A549 (cell line): Measurements from ENCODE around the gene YIPF5. TPM values are rescaled to one million over a fixed set of nuclear protein-coding genes. Genes with fewer than 3 reads are reported as not detected.

Experiments
- ATAC-seq, 2 experiments: fragments of 200-7000 bp in 1 of 2; fragments of >200 bp in 1 of 2; cut with Nextera tagmentation in 1 of 2; cut with Tn5 transposase in 1 of 2; 3 replicates each; pipeline versions ENCODE4 v1.8.0 to v1.9.1; 2018 to 2020; ENCODE audit warnings: mild to moderate bottlenecking in 1 of 2, moderate library complexity in 1 of 2
- CTCF ChIA-PET: fragments of 300-600 bp; sonication (Branson Sonifier 250); formaldehyde crosslinking; extraction: SDS; loops from one replicate; lab custom pipeline; 2021; ENCODE audit warnings: antibody characterized with exemption, inconsistent platforms; lab: Yijun Ruan, JAX
- POLR2A ChIA-PET: fragments of 350-600 bp; formaldehyde crosslinking; extraction: SDS; loops from one replicate; lab custom pipeline; 2021; ENCODE audit warnings: antibody characterized with exemption, inconsistent platforms; lab: Yijun Ruan, JAX
- DNase-seq, 2 experiments: peaks; one replicate each; pipeline versions ENCODE4 v3.0.0 to v3.0.0-alpha.2; 2011 to 2016; ENCODE audit warnings: low read depth in 1 of 2, low spot score in 1 of 2
- FAIRE-seq: peaks from 2 replicates; lab custom pipeline; 2011; peaks lifted over from hg19 to GRCh38; lab: Jason Lieb, UNC
- H3K27ac ChIP-seq, 2 experiments: fragments of >200 bp; sonication (Bioruptor Twin); formaldehyde crosslinking; 3 replicates each; pipeline ENCODE4 v1.5.1; 2016 to 2017
- H3K4me1 ChIP-seq: fragments of >200 bp; sonication (Bioruptor Twin); formaldehyde crosslinking; 3 replicates; pipeline ENCODE4 v1.6.1; 2016
- H3K4me2 ChIP-seq: fragments of >200 bp; sonication (Bioruptor Twin); formaldehyde crosslinking; 3 replicates; pipeline ENCODE4 v1.6.1; 2016
- H3K4me3 ChIP-seq: fragments of >200 bp; sonication (Bioruptor Twin); formaldehyde crosslinking; 3 replicates; pipeline ENCODE4 v1.5.1; 2016
- H3K9me3 ChIP-seq: fragments of >200 bp; sonication (Bioruptor Twin); formaldehyde crosslinking; 3 replicates; pipeline ENCODE4 v1.6.1; 2016
- ATOH8 ChIP-seq: fragments of 250-450 bp; sonication (Bioruptor Pico); IDR thresholded peaks from 2 replicates; pipeline ENCODE4 v1.5.0; 2020; ENCODE audit warnings: low read depth, mild to moderate bottlenecking, moderate library complexity
- BCL3 ChIP-seq: fragments of >200 bp; sonication (Bioruptor Twin); formaldehyde crosslinking; IDR thresholded peaks from 3 replicates; pipeline ENCODE4 v1.6.1; 2016
- CBX8 ChIP-seq: fragments of 200-600 bp; sonication (generic); IDR thresholded peaks from 2 replicates; pipeline ENCODE4 v1.6.1; 2016
- CEBPB ChIP-seq, 2 experiments: fragments of >200 bp in 1 of 2; sonication (Bioruptor Twin) in 1 of 2; formaldehyde crosslinking in 1 of 2; IDR thresholded peaks; 2 replicates each; pipeline ENCODE4 v1.6.1; 2012 to 2016
- EP300 ChIP-seq, 2 experiments: fragments of >200 bp; sonication (Bioruptor Twin); formaldehyde crosslinking; IDR thresholded peaks; 2 replicates in 1 of 2; 3 replicates in 1 of 2; pipeline ENCODE4 v1.6.1; 2016 to 2017
- FOSB ChIP-seq: fragments of 250-450 bp; sonication (Bioruptor Pico); IDR thresholded peaks from 2 replicates; pipeline ENCODE4 v1.5.0; 2020; ENCODE audit warnings: mild to moderate bottlenecking, moderate library complexity
- FOXS1 ChIP-seq: fragments of 250-450 bp; sonication (Bioruptor Pico); IDR thresholded peaks from 2 replicates; pipeline ENCODE4 v1.5.0; 2020; ENCODE audit warnings: mild to moderate bottlenecking, moderate library complexity
- HDAC2 ChIP-seq: fragments of 200-600 bp; sonication (generic); IDR thresholded peaks from 2 replicates; pipeline ENCODE4 v1.6.1; 2016
- HES2 ChIP-seq: fragments of >200 bp; sonication (Bioruptor Twin); formaldehyde crosslinking; IDR thresholded peaks from 2 replicates; pipeline ENCODE4 v1.6.1; 2016
- HOXB13 ChIP-seq: fragments of 250-450 bp; sonication (Bioruptor Pico); IDR thresholded peaks from 2 replicates; pipeline ENCODE4 v1.5.0; 2020; ENCODE audit warnings: low read depth, mild to moderate bottlenecking, moderate library complexity
- JUN ChIP-seq, 2 experiments: fragments of >200 bp; sonication (Bioruptor Twin); formaldehyde crosslinking; IDR thresholded peaks; 2 replicates in 1 of 2; 3 replicates in 1 of 2; pipeline ENCODE4 v1.6.1; 2016 to 2017
- JUNB ChIP-seq: fragments of >200 bp; sonication (Bioruptor Twin); formaldehyde crosslinking; IDR thresholded peaks from 2 replicates; pipeline ENCODE4 v1.6.1; 2016
- KDM1A ChIP-seq: fragments of 200-600 bp; sonication (generic); IDR thresholded peaks from 2 replicates; pipeline ENCODE4 v1.6.1; 2016; ENCODE audit warnings: low read depth, mild to moderate bottlenecking
- MAFK ChIP-seq: fragments of 450-650 bp; IDR thresholded peaks from 2 replicates; pipeline ENCODE4 v1.6.1; 2014; ENCODE audit not compliant: partially characterized antibody
- MAX ChIP-seq: IDR thresholded peaks from 2 replicates; pipeline ENCODE4 v1.6.1; 2012
- MYC ChIP-seq: IDR thresholded peaks from 2 replicates; pipeline ENCODE4 v1.6.1; 2012; ENCODE audit warnings: mild to moderate bottlenecking, inconsistent platforms, low read length, improper control_type of control experiment, borderline replicate concordance
- NPAS2 ChIP-seq: fragments of 250-450 bp; sonication (Bioruptor Pico); IDR thresholded peaks from 2 replicates; pipeline ENCODE4 v1.8.0; 2022; ENCODE audit warnings: mild to moderate bottlenecking, moderate library complexity, borderline replicate concordance
- PBX3 ChIP-seq: IDR thresholded peaks from 2 replicates; pipeline ENCODE4 v1.6.1; 2012
- POLR2A ChIP-seq: IDR thresholded peaks from 2 replicates; pipeline ENCODE4 v1.6.1; 2012; ENCODE audit warnings: mild to moderate bottlenecking, low read length
- RAD21 ChIP-seq, 2 experiments: fragments of >200 bp in 1 of 2; sonication (Bioruptor Twin) in 1 of 2; formaldehyde crosslinking in 1 of 2; IDR thresholded peaks in 1 of 2; conservative IDR thresholded peaks in 1 of 2; 2 replicates in 1 of 2; 3 replicates in 1 of 2; pipeline ENCODE4 v1.6.1; 2012 to 2018; ENCODE audit warnings: inconsistent platforms in 1 of 2
- RARB ChIP-seq: fragments of 250-450 bp; sonication (Bioruptor Pico); IDR thresholded peaks from 2 replicates; pipeline ENCODE4 v1.8.0; 2021; ENCODE audit warnings: mild to moderate bottlenecking, moderate library complexity
- RCOR1 ChIP-seq: fragments of 150-350 bp; IDR thresholded peaks from 2 replicates; pipeline ENCODE4 v1.6.1; 2014; ENCODE audit warnings: antibody characterized with exemption, low read length, low read depth
- RFX5 ChIP-seq: fragments of 450-650 bp; IDR thresholded peaks from 2 replicates; pipeline ENCODE4 v1.7.1; 2014; ENCODE audit warnings: antibody characterized with exemption, mild to moderate bottlenecking, moderate library complexity
- SMC3 ChIP-seq: fragments of >200 bp; sonication (Bioruptor Twin); formaldehyde crosslinking; IDR thresholded peaks from 3 replicates; pipeline ENCODE4 v1.6.1; 2018; ENCODE audit warnings: inconsistent platforms
- TP53 ChIP-seq: fragments of 250-450 bp; sonication (Bioruptor Pico); IDR thresholded peaks from 2 replicates; pipeline ENCODE4 v1.5.0; 2021; ENCODE audit warnings: mild to moderate bottlenecking, moderate library complexity
- USF2 ChIP-seq: fragments of 450-650 bp; IDR thresholded peaks from 2 replicates; pipeline ENCODE4 v1.6.1; 2014; ENCODE audit warnings: antibody characterized with exemption
- ZC3H11A ChIP-seq: fragments of 450-650 bp; IDR thresholded peaks from 2 replicates; pipeline ENCODE4 v1.6.1; 2014; ENCODE audit warnings: antibody characterized with exemption, mild to moderate bottlenecking
- ZFP36 ChIP-seq: fragments of 450-650 bp; IDR thresholded peaks from 2 replicates; pipeline ENCODE4 v1.6.1; 2014; ENCODE audit warnings: borderline replicate concordance; ENCODE audit not compliant: partially characterized antibody
- WGBS: methylation state at CpG from one replicate; pipeline ENCODE4 v1.1.6; 2017; ENCODE audit errors: missing lambda C conversion rate; 5-methylcytosine and 5-hydroxymethylcytosine counted together
- polyA plus RNA-seq, 4 experiments: library from polyadenylated mRNA; depleted of rRNA in 3 of 4; stranded (reverse); fragments of >200 nt; fragmentation: RNase III in 1 of 4; extraction: RNeasy Plus Mini Kit Qiagen cat#74134 plus additional on column Dnase treatment in 1 of 4; gene quantifications; 2 replicates in 3 of 4; 3 replicates in 1 of 4; pipeline ENCODE4 v1.2.3, GENCODE V29; 2011 to 2017

Gene YIPF5
- polyA plus RNA-seq, 2 of the 4 experiments (the other 2 are of a cell fraction): 54.9 to 80.2 TPM

GRCh38 chr5:144191998-144192397 is 21.5 kb upstream of the YIPF5 start (continued):
- TF ChIP-seq RFX5 (no peak), EP300 (IDR thresholded peaks at IDR 0.05) (no peak), ZC3H11A (no peak), MYC (no peak), USF2 (no peak), CBX8 (no peak), RAD21 (conservative IDR thresholded peaks at IDR 0.05 in 1 of 2, IDR thresholded peaks at IDR 0.05 in 1 of 2) (peak; percentile 72 to 86), PBX3 (no peak), RARB (CRISPR knock-in tag) (no peak), FOXS1 (CRISPR knock-in tag) (no peak), CEBPB (IDR thresholded peaks at IDR 0.05) (peak in 1 of 2 experiments; percentile 61; a peak in 1 of 4 replicates), TP53 (no peak), HOXB13 (CRISPR knock-in tag) (no peak), BCL3 (no peak), HDAC2 (no peak), JUN (IDR thresholded peaks at IDR 0.05) (no peak), HES2 (no peak), SMC3 (peak; percentile 45; the same call in 2 of the 3 replicates)

- peak overlapping the region; percentile 60 for H3K4me2 ChIP-seq
- CTCF ChIA-PET: interaction anchor here (0.6 to 5.3 kb wide), 15 partner anchors 9 to 1474 kb away, joined by 3 to 29 read pairs (median 3); partner anchors contain the start of genes KCTD16 and YIPF5
- peaks cover 69% of the 10 kb centered on the region for H3K4me1 ChIP-seq
- TF ChIP-seq JUNB (no peak), ATOH8 (CRISPR knock-in tag) (no peak), NPAS2 (CRISPR knock-in tag) (no peak), MAX (no peak), MAFK (no peak), POLR2A (no peak), HDAC2 (no peak), ZFP36 (no peak), FOSB (CRISPR knock-in tag) (no peak), KDM1A (no peak), RCOR1 (no peak), FOXS1 (CRISPR knock-in tag) (no peak)
- no peak for ATAC-seq
- no peaks in the 10 kb centered on the region for H3K9me3 ChIP-seq
- no peak for DNase-seq
- FAIRE-seq: no peak
- 64% methylated on average over 3 of the region's 3 CpGs for WGBS
- peak overlapping the region; percentile 67 to 80 for H3K27ac ChIP-seq
- POLR2A ChIA-PET: interaction anchor here (0.7 kb wide), 1 partner anchor 951 kb away, joined by 3 read pairs; no protein-coding TSS in a partner anchor
- H3K4me3 ChIP-seq: no peak overlapping the region
Observed at GRCh38 chr5:144191531-144191930, 21.1 kb upstream of the YIPF5 start.
